K562 (cell line): Measurements from ENCODE around the gene PSEN1. TPM values are rescaled to one million over a fixed set of nuclear protein-coding genes. Genes with fewer than 3 reads are reported as not detected.

Experiments used
- ATAC-seq: fragments of 200-7000 bp; cut with Tn5 transposase; 3 replicates; pipeline ENCODE4 v1.9.1; 2020; ENCODE audit warnings: moderate library complexity
- BruUV-seq: library from RNA; stranded (reverse); fragments of 400-500 nt; replicated peaks from 2 replicates; lab custom pipeline; 2021; lab: Mats Ljungman, UMichigan
- CTCF ChIA-PET: fragments of 300-600 bp; formaldehyde crosslinking; extraction: SDS; loops from one replicate; lab custom pipeline; 2021; ENCODE audit warnings: low intra/inter-chr PET ratio; lab: Yijun Ruan, JAX
- POLR2A ChIA-PET: fragments of 300-600, 350-650 bp; sonication (Branson Sonifier 250); formaldehyde crosslinking; extraction: SDS; loops from one replicate; lab custom pipeline; 2021; ENCODE audit warnings: antibody characterized with exemption, inconsistent platforms; lab: Yijun Ruan, JAX
- DNase-seq, 4 experiments: peaks; one replicate each; pipeline versions ENCODE4 v3.0.0 to v3.0.0-alpha.2; 2011 to 2018; ENCODE audit warnings: low spot score in 3 of 4, mixed read lengths in 3 of 4; ENCODE audit errors: extremely low read depth in 1 of 4
- FAIRE-seq: peaks from 2 replicates; lab custom pipeline; 2011; peaks lifted over from hg19 to GRCh38; lab: Jason Lieb, UNC
- H2AFZ ChIP-seq: 2 replicates; pipeline ENCODE4 v1.6.0; 2011; ENCODE audit warnings: low read depth, low read length, control low read depth, inconsistent platforms
- H3K27ac ChIP-seq: fragments of 200-600 bp; 3 replicates; pipeline ENCODE4 v1.8.0; 2011; ENCODE audit warnings: low read depth, mild to moderate bottlenecking, control low read depth, inconsistent platforms, low read length, moderate library complexity, mixed read lengths; ENCODE audit errors: extremely low read depth
- H3K27me3 ChIP-seq, 2 experiments: fragments of 300-600 bp in 1 of 2; 2 replicates in 1 of 2; 3 replicates in 1 of 2; pipeline versions ENCODE4 v1.6.0 to v1.8.0; 2011; ENCODE audit warnings: inconsistent platforms in 2 of 2, low read length in 2 of 2, mild to moderate bottlenecking in 1 of 2, mixed read lengths in 1 of 2, moderate library complexity in 1 of 2; ENCODE audit not compliant: control insufficient read depth in 2 of 2, insufficient read depth in 2 of 2
- H3K36me3 ChIP-seq: fragments of 300-600 bp; 3 replicates; pipeline ENCODE4 v1.8.0; 2011; ENCODE audit warnings: mild to moderate bottlenecking, low read length, inconsistent platforms; ENCODE audit not compliant: control insufficient read depth, insufficient read depth
- H3K4me1 ChIP-seq, 2 experiments: fragments of 200-600 bp in 1 of 2; replicated peaks in 1 of 2; 2 replicates in 1 of 2; 3 replicates in 1 of 2; pipeline versions ENCODE4 v1.5.1 to v1.8.0; 2011; ENCODE audit warnings: inconsistent platforms in 2 of 2, low read length in 2 of 2, mild to moderate bottlenecking in 1 of 2, mixed read lengths in 1 of 2, moderate library complexity in 1 of 2; ENCODE audit not compliant: control insufficient read depth in 2 of 2, insufficient read depth in 2 of 2
- H3K4me2 ChIP-seq: 2 replicates; pipeline ENCODE4 v1.6.1; 2011; ENCODE audit warnings: low read length, control low read depth, inconsistent platforms, mixed read lengths; ENCODE audit not compliant: insufficient read depth
- H3K4me3 ChIP-seq: fragments of 200-600 bp; sonication (generic), shearing (Covaris generic); 2 replicates; pipeline ENCODE4 v1.5.1; 2016; ENCODE audit warnings: control low read depth, inconsistent platforms
- H3K79me2 ChIP-seq: fragments of 200-600 bp; 3 replicates; pipeline ENCODE4 v1.8.0; 2011; ENCODE audit warnings: low read length, inconsistent platforms; ENCODE audit not compliant: control insufficient read depth, insufficient read depth
- H3K9ac ChIP-seq, 2 experiments: 2 replicates each; pipeline versions ENCODE4 v1.6.0 to v1.6.1; 2011; ENCODE audit warnings: low read depth in 2 of 2, low read length in 2 of 2, control low read depth in 1 of 2, inconsistent platforms in 1 of 2, mild to moderate bottlenecking in 1 of 2, mixed read lengths in 1 of 2; ENCODE audit not compliant: insufficient read depth in 1 of 2
- H3K9me1 ChIP-seq: one replicate; pipeline ENCODE4 v1.6.0; 2011; ENCODE audit warnings: inconsistent platforms, mild to moderate bottlenecking, low read length, moderate library complexity; ENCODE audit not compliant: control insufficient read depth, insufficient read depth
- H3K9me3 ChIP-seq: replicated peaks from 2 replicates; pipeline ENCODE4 v1.5.1; 2011; ENCODE audit warnings: low read depth, low read length, inconsistent platforms; ENCODE audit not compliant: control insufficient read depth, insufficient read depth
- H4K20me1 ChIP-seq: replicated peaks from 2 replicates; pipeline ENCODE4 v1.6.1; 2011; ENCODE audit warnings: low read length, inconsistent platforms, mixed read lengths; ENCODE audit not compliant: control insufficient read depth, insufficient read depth
- ARID1B ChIP-seq: fragments of 450-650 bp; IDR thresholded peaks from 2 replicates; pipeline ENCODE4 v1.6.1; 2016; ENCODE audit warnings: antibody characterized with exemption, mild to moderate bottlenecking, inconsistent platforms
- ATF1 ChIP-seq, 2 experiments: fragments of 450-650 bp in 1 of 2; IDR thresholded peaks; 2 replicates each; pipeline ENCODE4 v1.6.1; 2016; ENCODE audit warnings: missing compliant biosample characterization in 1 of 2, missing genetic modification characterization in 1 of 2
- ATF4 ChIP-seq: fragments of 450-650 bp; formaldehyde crosslinking; IDR thresholded peaks from 2 replicates; pipeline ENCODE4 v1.4.0; 2022; ENCODE audit warnings: mild to moderate bottlenecking, moderate library complexity
- CXXC5 ChIP-seq: fragments of 250-450 bp; sonication (Bioruptor Pico); IDR thresholded peaks from 2 replicates; pipeline ENCODE4 v1.8.0; 2022; ENCODE audit warnings: inconsistent platforms, mild to moderate bottlenecking, moderate library complexity
- DDX20 ChIP-seq: fragments of 450-650 bp; IDR thresholded peaks from 2 replicates; pipeline ENCODE4 v1.6.1; 2016; ENCODE audit warnings: missing genetic modification characterization, low read depth, mild to moderate bottlenecking, missing compliant biosample characterization, moderate library complexity
- DMBX1 ChIP-seq: fragments of 250-450 bp; sonication (Bioruptor Pico); IDR thresholded peaks from 2 replicates; pipeline ENCODE4 v1.8.0; 2022; ENCODE audit warnings: inconsistent platforms, mild to moderate bottlenecking, moderate library complexity, borderline replicate concordance
- HINFP ChIP-seq: fragments of 450-650 bp; conservative IDR thresholded peaks from 2 replicates; pipeline ENCODE4 v1.6.1; 2016; ENCODE audit warnings: missing genetic modification characterization, low read depth, mild to moderate bottlenecking, control low read depth, missing compliant biosample characterization
- MAZ ChIP-seq, 2 experiments: fragments of 450-650 bp in 1 of 2; sonication (generic) in 1 of 2; formaldehyde crosslinking; IDR thresholded peaks in 1 of 2; conservative IDR thresholded peaks in 1 of 2; 2 replicates each; pipeline versions ENCODE4 v1.4.0 to v1.5.0; 2020; ENCODE audit warnings: mild to moderate bottlenecking in 1 of 2, missing genetic modification reagents in 1 of 2
- MCM3 ChIP-seq: fragments of 450-650 bp; IDR thresholded peaks from 2 replicates; pipeline ENCODE4 v1.6.1; 2016
- MYBL2 ChIP-seq, 2 experiments: fragments of 450-650 bp in 1 of 2; sonication (generic) in 1 of 2; formaldehyde crosslinking in 1 of 2; IDR thresholded peaks; 2 replicates each; pipeline versions ENCODE4 v1.6.1 to v1.8.1; 2017 to 2022; ENCODE audit warnings: borderline replicate concordance in 1 of 2, inconsistent platforms in 1 of 2, low read depth in 1 of 2, mild to moderate bottlenecking in 1 of 2, missing genetic modification reagents in 1 of 2, moderate library complexity in 1 of 2
- NFATC3 ChIP-seq: fragments of 450-650 bp; IDR thresholded peaks from 2 replicates; pipeline ENCODE4 v1.6.1; 2017; ENCODE audit warnings: mild to moderate bottlenecking
- PCBP2 ChIP-seq: fragments of 200-400 bp; formaldehyde crosslinking; IDR thresholded peaks from 2 replicates; pipeline ENCODE4 v1.6.1; 2018; ENCODE audit warnings: low read length, low read depth, mild to moderate bottlenecking, moderate library complexity; ENCODE audit not compliant: poor library complexity, severe bottlenecking
- SETDB1 ChIP-seq: IDR thresholded peaks from one replicate; pipeline ENCODE4 v1.6.1; 2012; ENCODE audit warnings: low read length, control low read depth, inconsistent platforms
- TRIM25 ChIP-seq: fragments of 450-650 bp; IDR thresholded peaks from 2 replicates; pipeline ENCODE4 v1.7.0; 2016; ENCODE audit warnings: borderline replicate concordance
- ZBTB33 ChIP-seq: sonication (generic); formaldehyde crosslinking; IDR thresholded peaks from 2 replicates; pipeline ENCODE4 v1.8.1; 2023; ENCODE audit warnings: mild to moderate bottlenecking, missing genetic modification reagents
- ZNF124 ChIP-seq: sonication (generic); formaldehyde crosslinking; IDR thresholded peaks from 2 replicates; pipeline ENCODE4 v1.8.1; 2022; ENCODE audit warnings: missing genetic modification reagents
- ZNF197 ChIP-seq: fragments of 200-800 bp; sonication (Bioruptor generic); IDR thresholded peaks from 2 replicates; pipeline ENCODE4 v1.6.1; 2016; ENCODE audit warnings: low read depth, missing genetic modification characterization, missing compliant biosample characterization
- in situ Hi-C: fragments of 300-500 bp; cut with MboI; formaldehyde crosslinking; loops from 4 replicates; pipeline ENCODE4 v1.15.0; 2018; ENCODE audit warnings: inconsistent platforms, mixed read lengths
- intact Hi-C: fragments of 100-400 bp; cut with micrococcal nuclease; formaldehyde crosslinking; loops from 2 replicates; pipeline ENCODE4 v1.14.2; 2022
- polyA plus RNA-seq, 8 experiments: library from polyadenylated mRNA; depleted of rRNA in 4 of 8; stranded (reverse) in 5 of 8; unstranded in 3 of 8; fragments of >200 nt; fragmentation: Nextera tagmentation in 2 of 8; fragmentation: Illumina TruSeq in 1 of 8; extraction: Ambion mirVana in 2 of 8; extraction: Trizol in 1 of 8; gene quantifications; 2 replicates each; pipeline versions ENCODE4 v1.2.1 to v1.2.3, GENCODE V29; 2011 to 2014; ENCODE audit warnings: inconsistent platforms in 1 of 8, missing spikeins in 1 of 8
- total RNA-seq, 7 experiments: library from RNA; depleted of rRNA in 6 of 7; stranded (reverse); fragments of >200 nt in 6 of 7; fragmentation: Illumina TruSeq in 2 of 7; extraction: Trizol in 2 of 7; gene quantifications; 2 replicates each; pipeline versions ENCODE4 v1.2.1 to v1.2.3, GENCODE V29; 2011 to 2021; ENCODE audit warnings: low replicate concordance in 1 of 7

The PSEN1 gene
- total and polyA plus RNA-seq, 9 of the 15 experiments (the other 6 are each of a cell fraction or from before 2014, with no cell fraction given), result 6.5 to 25.2 (median 14.3) TPM

GRCh38 chr14:73153272-73153671 lies 17.0 kb downstream of the PSEN1 start:
- H3K9me1 ChIP-seq, result no peaks in the 10 kb centered on the region
- H3K9ac ChIP-seq, result no peak overlapping the region
- POLR2A ChIA-PET, result no interaction called here
- H3K4me1 ChIP-seq, result no peaks in the 10 kb centered on the region
- ATAC-seq (no peak), FAIRE-seq (no peak), DNase-seq (no peak)
- H3K4me3 ChIP-seq, result no peak overlapping the region
- no peaks in the 10 kb centered on the region for H3K79me2 ChIP-seq
- intact Hi-C loops (no loop called here), in situ Hi-C loops (no loop called here)
- H2AFZ ChIP-seq, result no peak overlapping the region
- no peaks in the 10 kb centered on the region for H3K9me3 ChIP-seq
- no peaks in the 10 kb centered on the region for H3K27me3 ChIP-seq
- H3K4me2 ChIP-seq, result no peak overlapping the region
- no TSS peak for BruUV-seq
- H3K36me3 ChIP-seq, result peaks cover 18% of the 10 kb centered on the region; the same call in 2 of the 3 replicates
- H3K27ac ChIP-seq, result no peak overlapping the region
- CTCF ChIA-PET, result no interaction called here
- H4K20me1 ChIP-seq, result no peaks in the 10 kb centered on the region
- TF ChIP-seq ARID1B (no peak), ATF4 (CRISPR knock-in tag) (no peak), DMBX1 (CRISPR knock-in tag) (no peak), HINFP (tag) (no peak), ATF1 (CRISPR knock-in tag; IDR thresholded peaks at IDR 0.05) (no peak), ATF1 (tag; IDR thresholded peaks at IDR 0.05) (no peak), ZBTB33 (CRISPR knock-in tag) (no peak), SETDB1 (no peak), ZNF197 (CRISPR knock-in tag) (no peak), TRIM25 (no peak), MYBL2 (IDR thresholded peaks at IDR 0.05; ENCODE audit: low read depth) (no peak), MYBL2 (CRISPR knock-in tag; IDR thresholded peaks at IDR 0.05; ENCODE audit: borderline replicate concordance) (no peak), CXXC5 (CRISPR knock-in tag) (no peak), NFATC3 (no peak), DDX20 (tag) (no peak), MCM3 (no peak), ZNF124 (CRISPR knock-in tag) (no peak), PCBP2 (no peak), MAZ (CRISPR knock-in tag; conservative IDR thresholded peaks at IDR 0.05 in 1 of 2, IDR thresholded peaks at IDR 0.05 in 1 of 2) (no peak)
